GM12875 (cell line): ENCODE results near the gene IL31.

Experiments used
- H3K4me3 ChIP-seq: one replicate; pipeline ENCODE4 v1.5.1; 2011; ENCODE audit warnings: low read depth, low read length, control low read depth
- TF ChIP-seq, protein P1 (sequence below): IDR thresholded peaks from 2 replicates; pipeline ENCODE4 v1.5.1; 2011; ENCODE audit warnings: low read depth, mild to moderate bottlenecking, control low read depth, inconsistent platforms, low read length, moderate library complexity, borderline replicate concordance; ENCODE audit not compliant: insufficient read depth

The IL31 gene

DNA sequence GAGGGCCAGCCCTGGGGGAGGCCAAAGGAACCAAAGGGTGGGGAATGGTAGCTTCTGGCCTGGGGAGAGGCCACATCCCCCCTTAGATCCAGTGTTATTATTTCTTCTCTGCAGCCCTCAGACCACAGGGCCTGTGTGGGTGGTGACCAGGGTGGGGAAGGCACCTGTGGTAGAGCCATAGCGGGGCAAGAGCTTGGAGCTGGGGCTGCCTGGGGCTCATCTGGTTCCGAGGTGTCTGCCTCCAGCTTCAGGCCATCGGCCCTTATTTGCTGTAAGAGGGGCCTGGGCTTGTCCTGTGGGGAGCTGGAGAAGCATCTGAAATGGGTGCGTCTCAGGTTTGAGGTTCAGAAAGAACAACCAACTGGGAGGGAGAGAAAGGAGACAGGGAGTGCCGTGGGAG is 27.4 kb upstream of the IL31 start:
- H3K4me3 ChIP-seq = no peak overlapping the region
- TF ChIP-seq, protein P1, sequence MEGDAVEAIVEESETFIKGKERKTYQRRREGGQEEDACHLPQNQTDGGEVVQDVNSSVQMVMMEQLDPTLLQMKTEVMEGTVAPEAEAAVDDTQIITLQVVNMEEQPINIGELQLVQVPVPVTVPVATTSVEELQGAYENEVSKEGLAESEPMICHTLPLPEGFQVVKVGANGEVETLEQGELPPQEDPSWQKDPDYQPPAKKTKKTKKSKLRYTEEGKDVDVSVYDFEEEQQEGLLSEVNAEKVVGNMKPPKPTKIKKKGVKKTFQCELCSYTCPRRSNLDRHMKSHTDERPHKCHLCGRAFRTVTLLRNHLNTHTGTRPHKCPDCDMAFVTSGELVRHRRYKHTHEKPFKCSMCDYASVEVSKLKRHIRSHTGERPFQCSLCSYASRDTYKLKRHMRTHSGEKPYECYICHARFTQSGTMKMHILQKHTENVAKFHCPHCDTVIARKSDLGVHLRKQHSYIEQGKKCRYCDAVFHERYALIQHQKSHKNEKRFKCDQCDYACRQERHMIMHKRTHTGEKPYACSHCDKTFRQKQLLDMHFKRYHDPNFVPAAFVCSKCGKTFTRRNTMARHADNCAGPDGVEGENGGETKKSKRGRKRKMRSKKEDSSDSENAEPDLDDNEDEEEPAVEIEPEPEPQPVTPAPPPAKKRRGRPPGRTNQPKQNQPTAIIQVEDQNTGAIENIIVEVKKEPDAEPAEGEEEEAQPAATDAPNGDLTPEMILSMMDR = no peak

DNA sequence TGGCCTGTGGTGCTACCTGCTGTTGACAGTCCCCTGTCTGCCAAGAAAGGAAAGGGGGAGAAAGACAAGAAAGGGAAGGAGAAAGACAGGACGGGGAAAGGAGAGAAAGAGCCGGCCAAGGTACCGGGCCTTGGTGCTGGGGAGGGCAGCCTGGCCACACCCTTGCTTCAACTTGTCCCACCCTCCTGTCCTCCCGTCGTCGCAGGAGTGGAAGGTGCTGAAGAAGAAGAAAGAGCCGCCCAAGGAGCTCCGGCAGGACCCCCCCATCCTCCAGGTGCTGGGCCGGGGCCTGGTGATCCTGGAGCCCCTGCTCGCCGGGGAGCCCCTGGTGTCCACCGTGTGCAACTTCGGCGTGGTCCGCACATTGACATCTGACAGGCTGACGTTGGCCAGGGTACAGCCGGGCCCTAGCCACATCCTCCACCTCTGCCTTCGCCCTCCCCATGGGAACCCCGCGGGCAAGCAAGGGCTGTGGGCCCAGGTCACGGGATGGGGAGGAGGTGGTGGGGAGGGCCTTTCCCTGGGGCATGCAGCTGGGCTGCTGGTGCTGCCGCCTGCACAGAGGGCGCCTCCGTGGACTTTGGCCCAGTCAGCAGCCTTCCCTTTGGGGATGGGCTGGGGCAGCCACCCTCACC is 26.6 kb upstream of the IL31 start:
- TF ChIP-seq, protein P1 = 0 out of 2 replicates have a peak, but pooled peaks have one; percentile 4
- no peak overlapping the region for H3K4me3 ChIP-seq

DNA sequence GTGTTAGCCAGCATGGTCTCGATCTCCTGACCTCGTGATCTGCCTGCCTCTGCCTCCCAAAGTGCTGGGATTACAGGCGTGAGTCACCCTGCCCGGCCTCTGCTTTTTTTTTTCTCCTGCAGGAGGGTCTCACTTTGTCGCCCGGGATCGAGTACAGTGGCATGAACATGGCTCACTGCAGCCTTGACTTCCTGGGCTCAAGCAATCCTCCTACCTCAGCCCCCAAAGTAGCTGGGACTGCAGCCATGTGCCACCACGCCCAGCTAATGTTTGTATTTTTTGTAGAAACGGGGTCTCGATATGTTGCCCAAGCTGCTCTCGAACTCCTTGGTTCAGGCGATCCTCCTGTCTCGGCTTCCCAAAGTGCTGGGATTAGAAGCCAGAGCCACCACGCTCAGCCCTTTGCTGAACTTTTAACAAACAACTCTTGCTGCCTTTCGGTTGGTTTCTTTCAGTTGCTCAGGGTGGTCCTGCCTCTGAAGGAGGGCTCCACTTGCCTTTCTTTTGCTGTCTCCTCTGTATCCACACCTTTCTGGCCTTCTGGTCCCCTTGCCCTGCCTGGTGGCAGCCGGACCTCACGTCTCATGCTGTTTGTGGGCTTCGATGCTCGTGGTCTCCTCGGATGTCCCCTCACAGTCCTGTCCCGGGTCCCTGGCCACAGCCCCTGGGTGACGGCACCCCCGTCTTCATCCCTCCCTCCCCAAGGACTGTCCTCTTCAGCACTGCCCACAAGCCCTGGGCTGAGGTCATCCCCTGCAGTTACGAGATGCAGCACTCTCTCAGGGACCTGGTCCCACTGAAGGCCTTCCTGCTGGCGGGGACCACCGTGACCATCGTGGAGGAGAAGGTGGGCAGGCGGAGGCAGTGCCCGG is 25.7 kb upstream of the IL31 start:
- TF ChIP-seq, protein P1 = no peak

DNA sequence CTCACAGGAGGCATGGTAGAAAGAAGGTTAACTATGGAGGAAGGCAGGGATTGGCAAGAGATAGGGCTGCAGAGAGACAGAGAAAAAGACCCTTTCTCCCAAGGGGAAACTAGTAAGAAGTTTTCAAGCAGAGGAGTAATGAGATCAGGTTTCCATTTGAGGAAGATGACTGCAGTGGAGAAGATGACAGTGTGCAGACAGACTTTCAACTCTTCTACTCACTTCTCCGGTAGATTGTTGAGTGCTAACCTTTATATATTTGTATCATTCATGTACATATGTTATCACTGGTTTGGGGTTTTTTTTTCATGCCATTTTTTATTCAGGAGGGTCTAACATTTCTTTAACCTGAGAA is 23.6 kb upstream of the IL31 start:
- no peak overlapping the region for H3K4me3 ChIP-seq
- TF ChIP-seq, protein P1 = no peak

More for the DNA sequence above, 25.7 kb upstream of the IL31 start:
- H3K4me3 ChIP-seq = no peak overlapping the region

DNA sequence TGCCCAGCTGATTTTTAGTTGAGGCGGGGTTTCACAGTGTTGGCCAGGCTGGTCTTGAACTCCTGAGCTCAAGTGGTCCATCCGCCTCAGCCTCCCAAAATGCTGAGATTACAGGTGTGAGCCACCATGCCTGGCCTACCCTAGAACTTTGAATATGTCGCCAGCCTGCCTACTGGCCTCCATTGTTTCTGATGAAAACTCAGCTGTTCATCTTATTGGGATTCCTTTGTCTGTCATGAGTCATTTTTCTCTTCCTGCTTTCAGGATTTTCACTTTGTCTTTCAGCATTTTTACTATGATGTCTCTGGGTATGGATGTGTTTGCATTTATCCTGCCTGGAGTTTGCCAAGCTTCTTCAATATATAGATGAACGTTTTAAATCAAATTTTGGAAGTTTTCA is 21.4 kb upstream of the IL31 start:
- TF ChIP-seq, protein P1 = no peak
- no peak overlapping the region for H3K4me3 ChIP-seq

DNA sequence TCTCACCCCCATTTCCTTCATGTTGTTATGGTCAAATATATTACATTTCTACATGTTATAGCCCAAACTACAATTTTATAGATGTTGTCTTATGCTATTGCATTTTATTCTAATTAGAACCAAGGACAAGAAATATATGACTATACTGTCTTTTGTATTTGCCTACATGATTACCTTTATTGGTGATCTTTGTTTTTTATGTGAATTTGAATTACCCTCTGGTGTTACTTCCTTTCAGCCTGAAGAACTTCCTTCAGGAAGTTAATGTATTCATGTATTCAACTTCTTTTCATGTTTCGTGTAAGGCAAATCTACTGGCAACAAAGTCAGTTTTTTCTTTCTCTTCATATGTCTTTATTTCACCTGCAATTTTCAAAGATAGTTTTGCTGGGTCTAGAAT is 20.8 kb upstream of the IL31 start:
- TF ChIP-seq, protein P1 = no peak
- H3K4me3 ChIP-seq = no peak overlapping the region

DNA sequence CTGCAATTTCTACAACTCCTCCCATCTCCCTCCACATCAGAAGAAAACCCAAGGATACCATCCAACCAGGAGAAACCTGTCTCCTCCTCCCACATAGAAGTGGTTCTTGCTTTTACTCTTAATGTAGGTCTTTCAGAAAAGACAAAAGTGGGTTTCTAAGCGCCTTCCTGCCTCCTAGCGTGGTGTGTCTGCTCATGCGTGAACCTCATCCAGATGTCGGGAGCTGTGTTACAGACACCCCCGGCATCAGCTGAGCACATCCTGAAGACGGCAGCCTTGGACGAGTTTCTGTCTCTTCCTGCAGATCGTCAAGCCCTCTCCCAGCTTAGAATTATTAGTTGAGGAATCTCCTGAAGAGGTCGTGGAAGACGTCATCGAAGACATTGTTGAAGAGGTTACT is 18.4 kb upstream of the IL31 start:
- TF ChIP-seq, protein P1 = no peak
- H3K4me3 ChIP-seq = no peak overlapping the region
